Measurements from ENCODE around the gene TM9SF3. TPM values are rescaled to one million over a fixed set of nuclear protein-coding genes. Genes with fewer than 3 reads are reported as not detected.

Gene TM9SF3
- total and polyA plus RNA-seq, 2 donors (not counting 1 experiment from before 2014, with no cell fraction given) = 103 to 107 TPM

GRCh38 chr10:96470116-96470743 is 116.6 kb downstream of the TM9SF3 start:
- no peak overlapping the region for H3K4me3 ChIP-seq (replicated peaks in 1 of 4; ENCODE audit: control extremely low read depth in 1 of 4, insufficient read depth in 1 of 4, low read depth in 3 of 4, low read length in 4 of 4)
- H3K4me2 ChIP-seq (ENCODE audit: extremely low read depth, insufficient read depth, low read length) = no peak overlapping the region
- H3K79me2 ChIP-seq (ENCODE audit: control insufficient read depth, insufficient read depth, low read length) = no peaks in the 10 kb centered on the region
- peak; percentile 17 to 22 for DNase-seq (ENCODE audit: low read depth in 2 of 2)
- H3K9ac ChIP-seq (ENCODE audit: insufficient read depth, low read length) = no peak overlapping the region
- no peaks in the 10 kb centered on the region for H4K20me1 ChIP-seq (ENCODE audit: control insufficient read depth, extremely low read depth, insufficient read depth, low read length)
- no peaks in the 10 kb centered on the region for H3K4me1 ChIP-seq (ENCODE audit: control insufficient read depth, extremely low read depth, insufficient read depth, low read length)
- H3K27me3 ChIP-seq (ENCODE audit: control insufficient read depth, insufficient read depth, low read length) = no peaks in the 10 kb centered on the region
- TF ChIP-seq CTCF (conservative IDR thresholded peaks at IDR 0.05 in 1 of 2, IDR thresholded peaks at IDR 0.05 in 1 of 2; ENCODE audit: low read depth in 1 of 2, low read length in 2 of 2) = peak; percentile 36 to 51
- TF ChIP-seq EZH2 (IDR thresholded peaks at IDR 0.05; ENCODE audit: low read length, missing control alignments) = no peak
- no peak overlapping the region for H2AFZ ChIP-seq (ENCODE audit: low read length)
- no peaks in the 10 kb centered on the region for H3K36me3 ChIP-seq (ENCODE audit: control insufficient read depth, insufficient read depth, low read length)
- H3K27ac ChIP-seq (ENCODE audit: insufficient read depth, low read length) = no peak overlapping the region
- no peaks in the 10 kb centered on the region for H3K9me3 ChIP-seq (ENCODE audit: control insufficient read depth, insufficient read depth, low read depth, low read length)

GRCh38 chr10:96468845-96469244 is 118.0 kb downstream of the TM9SF3 start:
- Histone ChIP-seq H2AFZ (ENCODE audit: low read length) (no peak overlapping the region), H3K27ac (ENCODE audit: insufficient read depth, low read length) (no peak overlapping the region), H3K36me3 (ENCODE audit: control insufficient read depth, insufficient read depth, low read length) (no peaks in the 10 kb centered on the region), H3K9ac (ENCODE audit: insufficient read depth, low read length) (no peak overlapping the region), H4K20me1 (ENCODE audit: control insufficient read depth, extremely low read depth, insufficient read depth, low read length) (no peaks in the 10 kb centered on the region), H3K4me3 (replicated peaks in 1 of 4; ENCODE audit: control extremely low read depth in 1 of 4, insufficient read depth in 1 of 4, low read depth in 3 of 4, low read length in 4 of 4) (no peak overlapping the region), H3K4me2 (ENCODE audit: extremely low read depth, insufficient read depth, low read length) (no peak overlapping the region), H3K9me3 (ENCODE audit: control insufficient read depth, insufficient read depth, low read depth, low read length) (no peaks in the 10 kb centered on the region), H3K4me1 (ENCODE audit: control insufficient read depth, extremely low read depth, insufficient read depth, low read length) (no peaks in the 10 kb centered on the region), H3K27me3 (ENCODE audit: control insufficient read depth, insufficient read depth, low read length) (no peaks in the 10 kb centered on the region), H3K79me2 (ENCODE audit: control insufficient read depth, insufficient read depth, low read length) (no peaks in the 10 kb centered on the region)
- TF ChIP-seq EZH2 (IDR thresholded peaks at IDR 0.05; ENCODE audit: low read length, missing control alignments) (no peak), CTCF (conservative IDR thresholded peaks at IDR 0.05 in 1 of 2, IDR thresholded peaks at IDR 0.05 in 1 of 2; ENCODE audit: low read depth in 1 of 2, low read length in 2 of 2) (no peak)
- DNase-seq (ENCODE audit: low read depth in 2 of 2) = no peak

Other genes with a start within 250 kb of the TM9SF3 start
- not detected in 2 replicates for gene OPALIN, start 228.0 kb downstream of the TM9SF3 start, total RNA-seq
- not detected in 2 replicates for gene OPALIN, start 228.0 kb downstream of the TM9SF3 start, polyA plus RNA-seq
- gene TLL2, start 73.1 kb downstream of the TM9SF3 start, total RNA-seq = 0.17 and 0.26 TPM in 2 replicates
- 0.01 and 0.05 TPM in 2 replicates for gene TLL2, start 73.1 kb downstream of the TM9SF3 start, polyA plus RNA-seq
- gene PIK3AP1, start 133.5 kb upstream of the TM9SF3 start, total RNA-seq = 0.17 and 0.26 TPM in 2 replicates
- gene PIK3AP1, start 133.5 kb upstream of the TM9SF3 start, polyA plus RNA-seq = 0.03 and 0.24 TPM in 2 replicates
- 10.3 and 15.7 TPM in 2 replicates for gene LCOR, start 245.3 kb upstream of the TM9SF3 start, total RNA-seq
- gene LCOR, start 245.3 kb upstream of the TM9SF3 start, polyA plus RNA-seq = 15.0 and 15.2 TPM in 2 replicates